Esophagus muscularis mucosa (tissue), 4 donors: ENCODE results near the gene PLEKHA7. TPM values are rescaled to one million over a fixed set of nuclear protein-coding genes. Genes with fewer than 3 reads are reported as not detected.
A peak's percentile ranks its signal among the peaks of the same experiment; 100 is the strongest.
"Not testable (repeated sequence)": the region's sequence is repeated elsewhere in the genome, so short reads cannot be mapped to it uniquely, and the experiment has no call there.

ENCODE experiments used
- DNase-seq: peaks from one replicate; pipeline ENCODE4 v3.0.0-alpha.2; 2017; ENCODE audit errors: extremely low spot score
- H3K27ac ChIP-seq, 4 donors: fragments of 200-600 bp; sonication (generic); replicated peaks in 1 of 4; 1 replicate in 3 of 4; 2 replicates in 1 of 4; pipeline ENCODE4 v1.5.1; 2016 to 2019; ENCODE audit warnings: mild to moderate bottlenecking in 1 of 4
- H3K27me3 ChIP-seq, 4 donors: fragments of 200-600 bp; sonication (generic); one replicate each; pipeline versions ENCODE4 v1.5.1 to v1.6.0; 2016 to 2019
- H3K36me3 ChIP-seq, 4 donors: fragments of 200-600 bp; sonication (generic); one replicate each; pipeline ENCODE4 v1.5.1; 2016 to 2019
- H3K4me1 ChIP-seq, 4 donors: fragments of 200-600 bp; sonication (generic); one replicate each; pipeline ENCODE4 v1.5.1; 2016 to 2019
- H3K4me3 ChIP-seq, 4 donors: fragments of 200-600 bp; sonication (generic); 1 replicate in 2 of 4; 2 replicates in 2 of 4; pipeline ENCODE4 v1.5.1; 2016 to 2019; ENCODE audit warnings: mild to moderate bottlenecking in 4 of 4, moderate library complexity in 1 of 4
- H3K9me3 ChIP-seq, 4 donors: fragments of 200-600 bp; sonication (generic); 1 replicate in 3 of 4; 2 replicates in 1 of 4; pipeline ENCODE4 v1.5.1; 2016 to 2019
- EP300 ChIP-seq: sonication (generic); formaldehyde crosslinking; IDR thresholded peaks from one replicate; pipeline ENCODE4 v1.6.1; 2017; ENCODE audit warnings: antibody characterized with exemption
- POLR2A ChIP-seq: fragments of 450-650 bp; IDR thresholded peaks from one replicate; pipeline ENCODE4 v1.6.1; 2017; ENCODE audit warnings: antibody characterized with exemption, moderate library complexity, mild to moderate bottlenecking, low read depth
- POLR2AphosphoS5 ChIP-seq, 2 donors: sonication (generic); formaldehyde crosslinking; IDR thresholded peaks; one replicate each; pipeline ENCODE4 v1.6.1; 2017; ENCODE audit warnings: antibody characterized with exemption in 2 of 2
- WGBS: methylation state at CpG from one replicate; pipeline ENCODE4 v1.1.5; 2018; 5-methylcytosine and 5-hydroxymethylcytosine counted together
- intact Hi-C: fragments of 100-400 bp; cut with DNase I; formaldehyde crosslinking; loops from one replicate; pipeline ENCODE4 v1.15.1; 2023
- total RNA-seq, 4 donors: library from RNA; depleted of rRNA; stranded (reverse); fragments of >200 nt; gene quantifications; one replicate each; pipeline versions ENCODE4 v1.1.0 to v1.2.1, GENCODE V29; 2016
- TF ChIP-seq, protein P1 (sequence below), 3 experiments: fragments of 200-600 bp in 2 of 3; fragments of 450-650 bp in 1 of 3; sonication (generic) in 2 of 3; IDR thresholded peaks; one replicate each; pipeline ENCODE4 v1.5.1; 2017 to 2019; ENCODE audit warnings: antibody characterized with exemption in 3 of 3, mild to moderate bottlenecking in 2 of 3, moderate library complexity in 1 of 3

The PLEKHA7 gene
- total RNA-seq, 4 donors from 2014 or later = 5.8 to 9.1 (median 7.7) TPM

GRCh38 chr11:16889905-16890304, 124.3 kb downstream of the PLEKHA7 start:
- Histone ChIP-seq H3K27me3 (no peaks in the 10 kb centered on the region), H3K4me1 (peaks cover 0 to 9% (median 2%) of the 10 kb centered on the region in 4 donors), H3K36me3 (no peaks in the 10 kb centered on the region), H3K27ac (no peak overlapping the region), H3K4me3 (no peak overlapping the region), H3K9me3 (peaks cover 0 to 12% (median 11%) of the 10 kb centered on the region in 4 donors)
- no peak for DNase-seq
- intact Hi-C loops = no loop called here
- TF ChIP-seq, protein P1, sequence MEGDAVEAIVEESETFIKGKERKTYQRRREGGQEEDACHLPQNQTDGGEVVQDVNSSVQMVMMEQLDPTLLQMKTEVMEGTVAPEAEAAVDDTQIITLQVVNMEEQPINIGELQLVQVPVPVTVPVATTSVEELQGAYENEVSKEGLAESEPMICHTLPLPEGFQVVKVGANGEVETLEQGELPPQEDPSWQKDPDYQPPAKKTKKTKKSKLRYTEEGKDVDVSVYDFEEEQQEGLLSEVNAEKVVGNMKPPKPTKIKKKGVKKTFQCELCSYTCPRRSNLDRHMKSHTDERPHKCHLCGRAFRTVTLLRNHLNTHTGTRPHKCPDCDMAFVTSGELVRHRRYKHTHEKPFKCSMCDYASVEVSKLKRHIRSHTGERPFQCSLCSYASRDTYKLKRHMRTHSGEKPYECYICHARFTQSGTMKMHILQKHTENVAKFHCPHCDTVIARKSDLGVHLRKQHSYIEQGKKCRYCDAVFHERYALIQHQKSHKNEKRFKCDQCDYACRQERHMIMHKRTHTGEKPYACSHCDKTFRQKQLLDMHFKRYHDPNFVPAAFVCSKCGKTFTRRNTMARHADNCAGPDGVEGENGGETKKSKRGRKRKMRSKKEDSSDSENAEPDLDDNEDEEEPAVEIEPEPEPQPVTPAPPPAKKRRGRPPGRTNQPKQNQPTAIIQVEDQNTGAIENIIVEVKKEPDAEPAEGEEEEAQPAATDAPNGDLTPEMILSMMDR (IDR thresholded peaks at IDR 0.05) = no peak
- TF ChIP-seq POLR2AphosphoS5 (IDR thresholded peaks at IDR 0.05) (no peak), POLR2A (no peak), EP300 (no peak)
- 90% methylated on average over 1 of the region's 1 CpG for WGBS

GRCh38 chr11:16889010-16889409, 125.2 kb downstream of the PLEKHA7 start:
- intact Hi-C loops, H3K36me3 ChIP-seq: not testable (repeated sequence)
- WGBS = 94% methylated on average over 4 of the region's 4 CpGs

DNA sequence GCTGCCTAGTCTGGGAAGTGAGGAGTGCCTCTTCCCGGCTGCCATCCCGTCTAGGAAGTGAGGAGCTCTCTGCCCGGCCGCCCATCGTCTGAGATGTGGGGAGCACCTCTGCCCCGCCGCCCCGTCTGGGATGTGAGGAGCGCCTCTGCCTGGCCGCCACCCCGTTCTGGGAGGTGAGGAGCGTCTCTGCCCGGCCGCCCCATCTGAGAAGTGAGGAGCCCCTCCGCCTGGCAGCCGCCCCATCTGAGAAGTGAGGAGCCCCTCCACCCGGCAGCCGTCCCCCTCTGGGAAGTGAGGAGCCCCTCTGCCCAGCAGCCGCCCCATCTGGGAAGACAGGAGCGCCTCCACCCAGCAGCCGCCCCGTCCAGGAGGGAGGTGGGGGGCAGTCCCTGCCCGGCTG, 126.3 kb downstream of the PLEKHA7 start:
- DNase-seq, H3K27me3 ChIP-seq, H3K27ac ChIP-seq, H3K4me3 ChIP-seq, H3K36me3 ChIP-seq, intact Hi-C loops: not testable (repeated sequence)
- H3K4me1 ChIP-seq = peaks cover 0 to 13% (median 3%) of the 10 kb centered on the region in 4 donors
- H3K9me3 ChIP-seq = peaks cover 0 to 12% (median 11%) of the 10 kb centered on the region in 4 donors
- WGBS = 93% methylated on average over 12 of the region's 23 CpGs

More at GRCh38 chr11:16889010-16889409, 125.2 kb downstream of the PLEKHA7 start:
- H3K4me3 ChIP-seq, H3K27me3 ChIP-seq, DNase-seq, H3K27ac ChIP-seq, H3K4me1 ChIP-seq: not testable (repeated sequence)
- peaks cover 0 to 12% (median 11%) of the 10 kb centered on the region in 4 donors for H3K9me3 ChIP-seq

- no peak overlapping the region for H3K4me3 ChIP-seq
- H3K9me3 ChIP-seq = no peaks in the 10 kb centered on the region
- no peaks in the 10 kb centered on the region for H3K27me3 ChIP-seq
- no peak overlapping the region for H3K27ac ChIP-seq
- intact Hi-C loops = no loop called here
- H3K4me1 ChIP-seq = peaks cover 12 to 24% (median 15%) of the 10 kb centered on the region in 4 donors
- 72% methylated on average over 3 of the region's 3 CpGs for WGBS
- TF ChIP-seq EP300 = no peak
- TF ChIP-seq, protein P1 (IDR thresholded peaks at IDR 0.05) = no peak
- no peak for TF ChIP-seq POLR2A
- no peak for TF ChIP-seq POLR2AphosphoS5 (IDR thresholded peaks at IDR 0.05)
- no peak for DNase-seq
- no peaks in the 10 kb centered on the region for H3K36me3 ChIP-seq
Measured at GRCh38 chr11:16883174-16883573, 131.0 kb downstream of the PLEKHA7 start.

DNA sequence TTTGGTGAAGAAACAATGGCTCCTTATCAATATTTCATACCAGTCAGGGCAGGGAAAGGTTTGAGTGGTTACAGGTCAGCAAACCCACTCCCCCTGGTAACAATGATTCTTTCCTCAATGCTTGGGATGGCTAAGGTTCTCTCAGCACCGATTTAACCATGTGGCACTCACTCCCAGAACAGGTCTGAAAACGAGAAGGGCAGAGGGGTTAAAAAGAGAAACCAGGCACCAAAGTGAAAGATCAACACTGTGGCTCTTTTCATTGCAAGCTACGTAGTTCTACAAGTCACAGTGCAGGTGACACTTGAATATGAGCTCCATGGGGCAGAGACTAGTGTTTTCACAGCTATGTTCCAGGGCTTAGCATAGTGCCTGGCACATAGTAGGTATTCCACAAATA, 132.4 kb downstream of the PLEKHA7 start:
- Histone ChIP-seq H3K27ac (no peak overlapping the region), H3K4me1 (peaks cover 12 to 29% (median 15%) of the 10 kb centered on the region in 4 donors), H3K36me3 (no peaks in the 10 kb centered on the region), H3K27me3 (no peaks in the 10 kb centered on the region), H3K4me3 (no peak overlapping the region), H3K9me3 (no peaks in the 10 kb centered on the region)
- intact Hi-C loops = no loop called here
- 81% methylated on average over 3 of the region's 3 CpGs for WGBS
- TF ChIP-seq, protein P1 (IDR thresholded peaks at IDR 0.05) = no peak
- TF ChIP-seq POLR2AphosphoS5 (IDR thresholded peaks at IDR 0.05) (no peak), EP300 (no peak), POLR2A (no peak)
- DNase-seq = no peak

- Histone ChIP-seq H3K27ac (no peak overlapping the region), H3K27me3 (no peaks in the 10 kb centered on the region), H3K4me3 (no peak overlapping the region), H3K9me3 (no peaks in the 10 kb centered on the region), H3K4me1 (peaks cover 12 to 35% (median 15%) of the 10 kb centered on the region in 4 donors), H3K36me3 (no peaks in the 10 kb centered on the region)
- TF ChIP-seq, protein P1 (IDR thresholded peaks at IDR 0.05) = peak in 2 of 3 experiments; percentile 12 to 43
- no peak for TF ChIP-seq POLR2AphosphoS5 (IDR thresholded peaks at IDR 0.05)
- intact Hi-C loops = no loop called here
- 47% methylated on average over 8 of the region's 8 CpGs for WGBS
- no peak for DNase-seq
Measured at GRCh38 chr11:16881074-16881709, 133.0 kb downstream of the PLEKHA7 start.
